Stimulated activated CD4-positive, alpha-beta T cell treated with anti-CD3 and anti-CD28 coated beads, Interleukin-4, amount 100 ng/mL, for 1 hour (primary cell): ENCODE measurements around the gene COL6A3.
"Not testable (repeated sequence)": the region's sequence is repeated elsewhere in the genome, so short reads cannot be mapped to it uniquely, and the experiment has no call there.

Experiments used
- DNase-seq: peaks from one replicate; pipeline ENCODE4 v3.0.0-alpha.2; 2020

COL6A3 gene

GRCh38 chr2:237312021-237312755 lies 101.8 kb downstream of the COL6A3 start:
- DNase-seq, result no peak

GRCh38 chr2:237310515-237311114 lies 103.3 kb downstream of the COL6A3 start:
- no peak for DNase-seq

GRCh38 chr2:237309416-237309815 lies 104.5 kb downstream of the COL6A3 start:
- DNase-seq, result no peak

- DNase-seq, result no peak
Measured at GRCh38 chr2:237309011-237309410, 105.0 kb downstream of the COL6A3 start.

GRCh38 chr2:237307474-237307873 lies 106.5 kb downstream of the COL6A3 start:
- DNase-seq, result no peak

GRCh38 chr2:237306787-237307170 lies 107.2 kb downstream of the COL6A3 start:
- DNase-seq, result no peak

DNA sequence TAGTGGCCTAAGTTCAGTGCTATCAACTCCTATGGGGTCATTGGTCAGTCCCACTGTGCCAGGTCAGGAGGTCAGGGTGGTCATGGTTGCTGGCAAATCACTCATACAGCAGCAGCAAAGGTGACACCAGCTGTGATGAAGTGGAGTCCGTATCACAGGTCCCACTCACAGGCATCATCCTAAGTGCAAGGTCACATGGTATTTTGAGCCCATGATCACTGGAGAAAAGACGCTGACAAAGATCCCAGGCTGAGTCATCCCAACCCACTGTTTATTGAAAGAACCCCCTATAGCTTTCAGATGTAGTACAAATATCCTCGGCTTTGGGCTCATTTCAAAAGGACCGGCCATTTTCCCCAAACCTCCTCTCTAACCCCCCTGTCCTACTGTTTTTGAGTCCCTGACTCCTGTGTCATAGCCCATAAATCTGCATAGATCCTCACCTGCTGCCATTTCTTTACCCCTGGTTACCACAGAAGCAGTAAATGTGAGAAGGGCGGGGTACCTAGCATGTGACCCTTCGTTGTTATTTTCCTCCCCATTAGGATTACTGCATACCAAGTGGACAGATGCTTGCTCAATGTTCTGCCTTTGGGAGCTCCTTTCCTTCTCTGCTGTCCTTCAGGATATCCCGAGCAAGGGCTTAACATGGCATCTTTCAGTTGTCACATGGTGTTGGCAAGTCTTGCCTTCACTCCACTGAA lies 107.7 kb downstream of the COL6A3 start:
- DNase-seq, result no peak

GRCh38 chr2:237305579-237305978 lies 108.4 kb downstream of the COL6A3 start:
- DNase-seq, result no peak

- DNase-seq, result no peak
Measured at GRCh38 chr2:237304763-237305514, 109.0 kb downstream of the COL6A3 start.

DNA sequence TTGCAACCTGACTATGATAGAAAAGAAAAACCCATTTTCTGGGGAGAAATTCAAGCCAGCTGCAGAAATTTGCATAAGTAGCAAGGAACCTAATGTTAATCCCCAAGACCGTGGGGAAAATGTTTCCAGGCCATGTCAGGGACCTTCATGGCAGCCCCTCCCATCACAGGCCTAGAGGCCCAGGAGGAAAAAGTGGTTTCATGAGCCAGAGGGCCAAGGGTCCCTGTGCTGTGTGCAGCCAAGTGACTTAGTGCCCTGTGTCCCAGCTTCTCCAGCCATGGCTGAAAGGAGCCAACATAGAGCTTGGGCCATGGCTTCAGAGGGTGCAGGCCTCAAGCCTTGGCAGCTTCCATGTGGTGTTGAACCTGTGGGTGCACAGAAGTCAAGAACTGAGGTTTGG lies 110.7 kb downstream of the COL6A3 start:
- not testable (repeated sequence) for DNase-seq

- DNase-seq, result no peak
Measured at GRCh38 chr2:237301595-237301994, 112.4 kb downstream of the COL6A3 start.

DNA sequence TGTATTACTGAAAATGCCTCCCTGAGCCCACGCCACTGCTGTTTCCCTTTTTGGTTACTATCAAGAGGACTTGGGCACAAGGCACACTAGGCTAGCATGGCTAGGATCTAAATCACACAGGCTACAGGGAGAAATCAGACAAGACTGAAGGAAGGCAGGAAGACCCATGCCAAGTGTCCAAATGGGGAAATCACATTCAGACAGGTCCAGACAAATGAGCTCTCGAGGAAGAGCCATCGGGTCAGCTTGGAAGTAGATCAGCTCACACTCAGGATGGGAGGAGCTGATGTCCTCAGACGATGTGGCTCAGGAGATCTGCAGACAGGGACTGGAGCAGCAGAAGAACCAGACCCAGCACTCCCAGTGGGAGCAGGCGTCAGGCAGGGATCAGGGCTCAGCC lies 113.2 kb downstream of the COL6A3 start:
- no peak for DNase-seq

DNA sequence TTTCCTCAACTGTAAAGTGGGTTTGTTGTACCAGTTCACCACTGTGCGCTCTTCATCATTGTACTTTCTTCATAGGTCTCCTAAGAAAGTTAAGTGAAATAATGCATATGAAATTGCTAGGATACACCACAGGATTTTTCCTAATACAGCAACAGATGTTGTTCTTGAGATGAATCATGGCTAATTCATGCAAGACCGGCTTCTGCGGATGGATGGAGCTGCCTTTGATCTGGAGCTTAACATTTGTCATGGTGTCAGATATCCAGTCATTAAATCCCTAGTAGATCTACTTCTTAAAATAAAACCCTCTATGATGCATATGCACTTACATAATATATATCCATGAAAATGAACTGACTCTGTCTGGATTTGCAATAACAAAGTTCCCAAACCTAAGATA lies 114.1 kb downstream of the COL6A3 start:
- no peak for DNase-seq

DNA sequence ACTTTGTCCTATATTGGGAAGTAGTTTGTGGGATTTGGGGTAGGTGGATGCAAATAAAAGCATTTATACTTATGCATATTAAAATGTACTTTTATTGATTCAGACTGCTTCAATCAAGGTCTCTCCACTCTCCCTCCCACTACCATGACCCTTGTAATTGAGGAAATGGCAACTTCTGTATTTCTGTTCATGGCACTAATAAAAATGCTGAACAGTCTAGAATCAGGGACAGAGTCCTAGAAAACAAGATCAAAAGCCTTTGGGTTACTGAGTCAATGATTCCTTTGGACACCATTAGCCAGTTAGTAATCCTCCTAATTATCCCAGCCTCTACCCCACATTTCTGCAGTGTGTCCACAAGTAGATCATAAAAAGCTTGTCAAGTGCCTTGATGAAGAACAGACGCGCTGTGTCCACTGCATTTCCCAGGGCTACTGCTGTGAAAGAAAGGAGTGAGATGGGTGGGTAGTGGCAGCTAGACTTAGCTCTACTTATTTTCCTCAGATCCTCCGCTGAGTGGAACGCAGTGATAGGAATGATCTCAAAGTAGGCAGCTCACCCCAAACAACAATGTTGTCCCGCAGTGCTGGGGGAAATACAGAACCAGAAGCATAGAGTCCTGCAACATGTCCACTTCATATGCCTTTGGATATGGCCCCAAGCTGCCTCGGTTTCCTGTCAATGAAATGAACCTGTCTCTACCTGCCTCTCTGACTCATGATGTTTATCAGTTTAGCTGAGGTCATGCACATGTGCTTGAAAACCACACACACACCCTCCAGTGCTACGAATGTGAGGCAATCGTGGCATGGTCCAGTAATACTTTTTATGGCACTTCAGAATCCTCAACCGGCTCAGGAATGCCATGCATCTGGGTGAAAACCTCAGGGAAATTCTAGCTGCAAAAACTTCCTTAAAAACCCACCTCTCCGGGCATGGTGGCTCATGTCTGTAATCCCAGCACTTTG lies 115.5 kb downstream of the COL6A3 start:
- no peak for DNase-seq

DNA sequence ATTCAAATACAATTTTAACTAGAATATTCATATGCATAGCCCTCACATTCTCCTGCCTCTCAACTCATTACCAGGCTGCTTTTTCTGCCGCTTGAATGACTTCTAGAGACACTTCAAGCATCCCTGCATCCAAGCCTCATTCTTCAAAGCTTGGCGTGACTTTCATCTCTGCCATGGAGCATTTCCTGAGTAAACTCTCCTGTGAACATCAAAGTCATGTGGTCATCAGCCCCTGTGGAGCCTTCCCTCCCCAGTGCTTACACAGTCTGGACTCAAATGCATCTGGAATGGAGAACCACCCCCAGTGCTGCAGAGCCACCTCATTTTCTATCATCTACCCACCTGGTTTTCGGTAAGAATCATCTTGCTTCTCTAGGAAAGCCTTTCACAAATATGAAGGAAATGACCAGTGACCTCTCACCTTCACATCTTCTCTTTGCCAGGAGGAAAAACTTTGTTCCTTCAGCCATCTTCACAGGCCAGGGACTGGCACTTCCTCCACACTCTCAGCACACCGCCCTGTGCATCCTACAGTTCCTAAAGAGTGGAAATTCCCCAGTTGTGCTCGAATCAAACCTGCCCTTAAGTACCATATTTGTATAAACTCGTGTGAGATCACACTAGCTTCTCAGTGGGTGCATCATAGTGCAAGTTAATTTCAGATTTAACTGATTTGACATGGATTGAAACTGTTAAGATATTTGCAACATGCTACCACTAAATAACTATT lies 116.4 kb downstream of the COL6A3 start:
- no peak for DNase-seq

DNA sequence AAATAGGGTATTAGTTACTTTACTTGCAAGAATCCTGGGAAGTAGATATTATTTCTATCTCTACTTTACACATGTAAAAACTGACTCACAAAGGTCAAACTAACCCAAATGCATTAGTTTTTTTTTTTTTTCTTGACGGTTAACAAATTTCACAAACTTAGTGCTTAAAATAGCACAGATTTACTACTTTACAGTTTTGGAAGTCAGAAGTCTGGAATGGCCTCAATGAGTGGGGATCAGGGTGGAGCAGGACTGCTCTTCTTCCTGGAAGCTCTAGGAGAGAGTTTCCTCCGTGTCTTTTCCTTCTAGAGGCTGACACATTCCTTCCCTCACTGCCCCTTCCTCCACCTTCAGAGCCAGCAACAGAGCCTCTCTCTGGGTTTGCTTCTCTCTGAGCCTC lies 117.2 kb downstream of the COL6A3 start:
- DNase-seq, result no peak

GRCh38 chr2:237295889-237296480 lies 118.0 kb downstream of the COL6A3 start:
- no peak for DNase-seq

- no peak for DNase-seq
Measured at GRCh38 chr2:237294460-237294859, 119.5 kb downstream of the COL6A3 start.

- DNase-seq, result no peak
Measured at GRCh38 chr2:237293978-237294377, 120.0 kb downstream of the COL6A3 start.

- DNase-seq, result peak; percentile 20
Measured at GRCh38 chr2:237291138-237291792, 122.7 kb downstream of the COL6A3 start.

GRCh38 chr2:237290261-237290660 lies 123.7 kb downstream of the COL6A3 start:
- DNase-seq, result no peak
